GM18498 (cell line): ENCODE measurements around the gene HS6ST2.

ENCODE experiments used
- ATAC-seq: cut with Tn5 transposase; IDR thresholded peaks from one replicate; pipeline ENCODE4 v1.9.1; 2021; ENCODE audit warnings: mild to moderate bottlenecking, moderate library complexity; ENCODE audit not compliant: unreplicated experiment

Gene HS6ST2

DNA sequence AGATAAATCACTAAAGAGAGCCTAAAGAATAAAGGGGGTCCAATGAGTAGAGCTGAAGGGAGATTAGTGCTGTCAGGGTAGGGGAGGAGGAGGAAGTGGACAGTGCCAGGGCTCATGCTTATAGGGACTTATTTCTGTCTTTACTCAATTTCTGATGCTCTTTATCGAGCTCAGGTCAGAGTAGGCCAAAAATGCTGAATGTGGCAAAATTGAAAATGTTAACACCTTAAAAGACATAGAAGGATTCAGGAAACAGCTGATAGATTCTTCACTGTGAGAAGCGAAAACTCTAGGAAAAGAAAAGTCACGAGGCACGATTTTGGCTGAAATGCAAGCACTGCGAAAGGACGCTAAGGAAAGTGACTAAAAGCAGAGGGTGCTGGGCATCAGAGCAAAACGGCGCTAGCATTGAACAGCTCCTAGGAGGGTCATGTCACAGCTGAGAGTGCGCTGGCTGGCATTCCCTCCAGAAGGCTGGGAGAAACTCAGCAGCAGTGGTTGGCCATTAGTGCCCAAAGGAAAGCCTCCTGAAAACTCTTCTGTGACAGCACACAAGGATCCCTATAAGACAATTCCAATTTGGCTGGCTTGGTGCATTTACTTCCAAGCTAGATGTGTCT, 150.9 kb downstream of the HS6ST2 start:
- ATAC-seq = no peak

DNA sequence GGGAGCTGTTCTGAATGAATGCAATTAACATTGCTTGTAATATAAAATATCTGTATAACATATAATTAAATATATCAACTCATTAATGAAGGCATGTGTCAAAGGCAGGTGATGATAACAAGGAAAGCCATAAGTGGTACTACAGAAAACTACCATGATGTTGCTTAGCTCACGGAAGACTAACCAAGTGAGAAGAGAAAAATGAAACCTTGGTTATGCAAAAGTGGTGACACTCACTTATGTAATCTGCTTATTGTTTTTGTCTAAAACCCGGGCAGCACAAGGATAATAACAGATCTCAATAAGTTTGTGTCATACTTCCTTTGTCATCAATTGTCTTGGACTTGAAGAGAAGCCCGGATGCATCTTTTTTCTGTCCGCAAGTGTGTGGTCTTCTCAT, 156.4 kb downstream of the HS6ST2 start:
- no peak for ATAC-seq

DNA sequence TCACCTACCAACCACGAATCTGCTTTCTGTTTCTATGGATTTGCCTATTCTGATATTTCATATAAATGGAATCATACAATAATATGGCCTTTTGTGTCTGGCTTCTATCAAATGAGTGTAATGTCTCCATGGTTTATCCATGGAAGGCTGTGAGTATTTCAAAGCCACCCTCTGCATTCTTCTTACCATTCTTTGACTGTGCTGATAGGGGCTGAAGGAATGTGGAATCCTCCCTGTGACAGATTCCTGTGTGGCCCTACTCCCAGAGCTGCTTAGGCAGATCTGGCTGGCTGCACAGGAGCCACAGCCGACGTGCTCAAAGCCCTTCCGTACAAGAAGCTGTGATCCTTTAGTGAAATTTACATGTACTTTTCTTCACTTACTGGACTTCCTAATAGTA, 163.2 kb downstream of the HS6ST2 start:
- ATAC-seq = no peak

DNA sequence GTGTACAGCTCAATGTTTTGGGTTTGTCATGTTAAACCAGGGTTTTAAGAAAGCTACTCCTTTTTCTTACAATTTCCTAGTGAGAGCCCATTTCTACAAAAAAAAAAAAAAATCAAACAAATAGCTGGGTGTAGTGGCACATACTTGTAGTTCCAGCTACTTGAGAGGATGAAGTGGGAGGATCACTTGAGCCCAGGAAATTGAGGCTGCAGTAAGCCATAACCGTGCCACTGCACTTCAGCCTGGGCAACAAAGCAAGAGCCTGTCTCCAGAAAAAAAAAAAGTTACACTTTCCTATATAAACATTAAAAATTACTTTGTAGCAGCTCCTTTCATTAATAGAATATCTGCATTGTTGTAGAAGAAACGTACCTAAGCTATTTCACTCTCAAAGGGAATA, 166.7 kb downstream of the HS6ST2 start:
- ATAC-seq = no peak

DNA sequence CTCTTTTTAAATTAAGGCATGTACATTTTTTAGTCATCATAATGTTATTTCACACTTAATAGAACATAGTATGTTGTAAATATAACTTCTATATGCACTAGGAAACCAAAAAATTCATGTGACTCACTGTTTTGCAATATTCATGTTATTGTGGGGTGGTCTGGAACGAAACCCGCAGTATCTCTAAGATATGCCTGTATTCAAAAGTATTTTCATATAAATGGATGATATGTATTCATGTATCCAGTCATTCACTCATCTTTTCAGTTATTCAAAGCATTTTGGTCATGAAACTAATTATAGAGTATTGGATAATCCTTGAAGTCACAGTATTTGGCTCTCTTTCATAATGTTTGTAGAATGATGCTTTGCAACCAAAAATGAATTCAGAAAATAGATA, 168.1 kb downstream of the HS6ST2 start:
- no peak for ATAC-seq

DNA sequence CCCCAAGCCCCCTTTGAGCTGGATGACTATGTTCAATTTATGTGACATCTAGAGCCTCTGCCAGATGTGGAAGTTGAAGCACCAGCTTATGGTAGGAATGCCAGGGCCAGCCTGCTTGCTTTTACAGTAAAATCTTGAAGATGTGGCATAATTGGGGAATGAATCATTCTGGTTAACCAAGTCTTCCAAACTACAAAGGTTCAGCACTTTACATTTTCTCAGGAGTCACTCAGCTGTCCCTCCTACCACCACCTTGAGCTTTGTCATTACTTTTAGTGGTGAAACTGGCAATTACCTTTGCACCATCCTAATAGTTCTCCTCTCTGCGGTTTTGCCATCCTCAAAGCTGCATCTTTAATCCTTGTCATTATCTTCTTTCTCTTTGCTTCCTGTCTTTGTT, 172.2 kb downstream of the HS6ST2 start:
- ATAC-seq = no peak

DNA sequence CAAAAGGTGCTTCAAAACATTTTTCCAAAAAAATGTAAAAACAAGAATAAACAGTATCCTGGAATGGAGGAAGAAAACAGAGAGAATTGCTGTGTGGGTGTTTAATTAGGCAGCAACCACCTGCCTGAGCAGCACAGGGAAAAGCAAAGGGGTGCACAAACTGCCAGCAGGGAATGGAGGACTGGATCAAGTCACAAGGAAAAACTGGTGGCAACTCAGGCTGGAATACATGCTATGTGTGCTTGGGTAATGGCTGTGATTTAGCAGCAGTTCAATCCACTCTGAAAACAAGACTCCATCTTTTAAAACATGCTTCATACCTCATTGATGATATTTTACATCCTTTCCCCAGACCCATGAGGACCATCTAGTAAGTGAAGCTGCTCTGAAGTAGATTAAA, 179.5 kb downstream of the HS6ST2 start:
- no peak for ATAC-seq

DNA sequence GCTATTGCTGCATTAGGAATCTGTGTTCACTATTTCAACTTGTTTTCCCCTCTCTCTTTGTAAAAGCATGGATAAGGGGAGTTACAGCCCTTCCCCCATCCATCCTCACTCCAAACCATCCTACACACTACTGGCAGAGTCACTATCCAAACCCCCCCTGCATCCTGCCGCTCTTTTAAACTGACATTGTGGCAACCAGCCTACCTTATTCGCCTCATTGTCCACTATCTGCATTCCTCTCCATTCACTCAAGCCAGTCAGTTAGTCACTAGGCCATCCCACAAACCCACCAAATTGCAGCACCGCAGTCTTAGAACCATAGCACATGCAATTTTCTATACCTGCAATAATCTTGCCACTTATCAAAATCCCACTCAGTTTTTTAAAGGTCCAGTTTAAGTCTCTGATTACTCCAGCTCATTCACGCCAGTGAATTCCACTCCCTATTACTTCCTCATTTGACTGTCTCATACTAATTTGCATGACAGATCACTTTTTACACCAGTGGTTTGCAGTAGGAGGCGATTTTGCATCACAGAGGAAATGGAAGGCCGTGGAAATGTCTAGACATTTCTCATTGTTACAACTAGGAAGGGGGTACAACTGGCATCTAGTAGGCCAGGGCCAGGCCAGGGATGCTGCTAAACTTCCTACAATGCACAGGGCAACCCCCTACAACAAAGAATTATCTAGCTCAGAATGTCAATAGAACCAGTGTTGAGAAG, 181.8 kb downstream of the HS6ST2 start:
- ATAC-seq = no peak

DNA sequence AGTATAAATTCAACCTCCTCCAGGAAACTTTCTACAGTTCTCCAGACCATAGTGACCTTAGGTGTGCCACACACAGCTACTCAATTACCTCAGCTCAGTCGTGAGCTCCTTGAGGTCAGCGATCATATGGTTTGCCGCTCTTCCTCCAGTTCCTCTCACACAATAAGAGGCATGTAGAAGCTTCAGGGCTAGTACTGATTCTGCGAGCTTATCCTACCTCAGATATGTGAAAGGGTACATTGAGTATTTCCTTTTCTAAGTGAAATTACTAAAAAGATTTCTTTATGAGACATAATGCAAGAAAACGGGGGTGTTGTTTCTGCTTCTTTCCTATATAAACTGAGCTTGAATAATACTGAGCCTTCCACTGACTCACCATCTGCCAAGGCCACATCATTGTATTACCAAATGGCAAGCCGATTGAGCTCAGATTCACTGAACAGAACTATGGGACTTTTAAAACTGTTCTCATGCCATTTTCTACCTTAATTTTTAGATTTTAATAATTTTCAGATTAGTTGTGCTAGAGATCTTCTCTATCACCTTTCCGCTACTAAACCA, 183.1 kb downstream of the HS6ST2 start:
- ATAC-seq = no peak

DNA sequence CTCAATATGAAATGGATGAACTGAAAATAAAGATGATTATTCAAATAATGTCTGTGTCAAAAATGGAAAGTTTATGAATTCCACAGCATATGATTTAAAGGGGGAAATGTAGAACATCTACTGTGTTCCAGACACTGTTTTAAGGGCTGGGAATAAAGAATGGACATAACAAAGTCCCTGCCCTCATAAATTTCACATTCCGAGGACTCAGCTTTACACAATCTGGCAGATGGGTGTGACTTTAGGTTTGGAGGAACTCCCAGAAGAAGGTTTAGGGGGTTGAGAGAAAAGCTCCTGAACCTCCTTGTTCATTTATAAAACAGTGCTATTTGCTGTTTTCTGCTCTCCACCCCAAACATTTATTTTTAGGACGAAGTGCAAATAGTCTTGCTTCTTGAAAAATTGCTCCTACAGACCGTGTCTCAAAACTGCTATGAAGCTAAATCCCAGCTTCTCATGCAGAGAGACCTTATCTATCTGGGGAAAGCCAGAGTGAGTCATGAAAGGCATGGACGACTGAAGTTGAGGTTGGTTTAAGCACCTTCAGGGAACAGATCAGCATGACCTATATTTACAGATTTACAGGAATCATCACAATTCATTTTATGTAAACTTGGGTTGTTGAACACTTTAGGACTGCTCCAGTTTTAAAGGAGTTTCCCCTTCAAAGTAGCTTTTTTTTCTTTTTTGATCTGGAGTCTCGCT, 184.3 kb downstream of the HS6ST2 start:
- no peak for ATAC-seq

DNA sequence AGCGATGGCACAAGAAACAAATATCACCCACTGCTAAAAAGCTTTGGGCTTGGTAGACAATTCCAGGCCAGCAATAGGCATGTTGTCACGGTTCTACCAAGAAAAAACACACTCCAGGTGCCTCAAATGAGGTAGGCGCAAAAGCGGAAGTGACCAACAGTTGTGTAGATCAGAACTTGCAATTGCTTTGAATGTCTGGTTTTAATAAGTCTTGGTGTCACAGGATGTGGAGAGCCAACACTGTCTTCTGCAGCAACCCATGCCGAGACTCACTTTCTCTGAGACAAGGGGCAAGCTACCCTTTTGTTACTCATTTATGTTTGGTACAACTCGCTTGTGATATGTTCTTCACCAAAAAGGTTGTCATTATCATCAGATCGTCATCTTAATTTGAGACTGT, 188.8 kb downstream of the HS6ST2 start:
- no peak for ATAC-seq

DNA sequence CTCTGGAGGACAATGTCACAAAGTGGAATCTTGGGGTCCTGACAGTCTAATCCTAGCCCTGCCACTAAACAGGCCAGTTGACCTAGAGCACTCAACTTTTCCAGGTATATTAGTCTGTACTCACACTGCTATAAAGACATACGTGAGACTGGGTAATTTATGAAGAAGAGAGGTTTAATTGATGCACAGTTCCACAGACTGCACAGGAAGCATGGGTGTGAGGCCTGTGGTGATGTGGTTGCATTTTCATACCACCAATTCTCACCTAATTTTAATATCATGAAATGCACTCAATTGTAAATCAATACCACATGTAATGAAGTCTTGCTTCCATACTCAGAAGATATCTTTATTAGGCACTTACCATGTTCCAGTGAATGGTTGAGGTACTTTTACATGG, 192.0 kb downstream of the HS6ST2 start:
- no peak for ATAC-seq

DNA sequence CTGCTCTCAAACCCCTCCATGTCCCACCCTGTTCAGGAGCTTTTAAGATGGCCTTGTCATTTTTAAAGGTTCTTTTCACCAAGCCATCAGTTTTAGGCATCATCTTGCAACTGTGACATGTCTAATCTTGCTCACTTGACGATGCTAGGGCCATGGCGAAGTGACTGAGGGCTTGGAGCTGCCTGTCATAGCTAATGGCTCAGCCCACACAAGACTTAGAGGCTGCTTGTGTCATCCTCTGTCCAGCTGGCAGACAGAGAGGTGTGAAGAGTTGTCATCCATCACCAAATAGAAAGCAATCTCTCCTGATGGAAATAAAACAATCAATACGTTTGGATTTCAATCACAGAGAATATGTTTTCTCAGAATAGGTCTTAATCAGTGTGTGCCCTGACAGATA, 194.9 kb downstream of the HS6ST2 start:
- ATAC-seq = no peak

DNA sequence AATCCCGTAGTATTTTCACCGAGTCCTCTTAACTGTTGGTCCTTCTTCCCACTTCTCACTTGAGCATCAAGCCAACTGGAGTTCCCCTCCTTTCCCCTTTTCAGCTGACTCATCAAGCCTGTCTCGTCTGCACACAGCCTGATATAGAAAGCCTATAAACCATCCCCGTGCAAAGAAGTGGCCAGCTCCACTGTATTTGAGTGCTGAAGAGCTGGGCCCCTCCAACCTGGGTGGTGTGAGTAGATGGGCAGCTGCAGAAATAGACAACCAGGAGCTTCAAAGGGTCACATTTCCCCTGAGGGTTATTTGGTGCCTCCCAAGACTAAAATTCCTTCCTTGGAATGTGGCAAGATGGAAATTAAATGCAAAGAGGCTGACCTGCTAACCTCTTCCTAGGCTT, 199.7 kb downstream of the HS6ST2 start:
- ATAC-seq = no peak

DNA sequence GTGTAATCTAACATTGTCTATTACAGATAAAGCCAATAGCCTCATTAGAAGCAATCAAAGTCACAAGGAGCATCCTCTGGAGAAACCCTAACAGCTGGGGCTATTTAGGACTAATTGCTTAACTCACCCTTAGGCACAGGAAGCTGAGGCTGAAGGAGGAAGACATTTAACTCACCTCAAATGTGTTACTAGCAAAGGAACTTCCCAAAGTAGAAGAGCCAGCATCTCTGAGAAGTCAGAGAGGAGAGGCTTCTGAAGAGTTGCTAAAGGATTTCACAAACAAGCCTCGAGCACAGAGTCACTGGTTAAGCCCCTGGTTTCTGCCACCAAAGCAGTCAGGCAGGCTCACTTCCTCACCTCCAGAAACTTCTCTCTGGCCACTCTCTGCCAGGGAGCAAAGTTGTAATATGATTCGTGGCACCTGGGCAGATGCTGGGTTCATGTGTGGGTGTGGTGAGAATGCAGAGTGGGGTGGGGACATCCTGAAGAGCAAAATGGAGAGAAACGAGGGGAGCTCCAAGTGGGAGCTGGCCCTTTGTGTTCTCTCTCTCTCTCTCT, 201.3 kb downstream of the HS6ST2 start:
- ATAC-seq = no peak

DNA sequence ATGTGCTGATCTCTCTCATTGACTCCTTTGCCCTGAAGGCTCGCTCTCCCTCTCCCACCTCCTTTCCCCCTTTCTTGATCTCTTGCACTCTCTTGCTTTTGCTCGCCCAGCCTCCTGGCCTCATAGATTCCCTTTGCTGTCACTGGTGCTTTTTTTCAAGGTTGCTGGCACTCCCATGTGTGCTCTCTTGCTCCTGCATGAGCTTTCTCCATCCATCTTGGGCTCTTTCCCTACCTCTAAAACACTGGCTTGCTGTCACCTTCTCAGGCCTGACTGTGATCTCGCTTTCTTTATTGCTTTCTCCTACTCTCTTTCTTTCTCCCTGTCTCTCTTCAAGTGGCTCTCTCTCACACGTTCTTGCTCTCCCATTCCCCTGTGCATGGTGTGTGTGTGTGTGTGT, 202.0 kb downstream of the HS6ST2 start:
- no peak for ATAC-seq

DNA sequence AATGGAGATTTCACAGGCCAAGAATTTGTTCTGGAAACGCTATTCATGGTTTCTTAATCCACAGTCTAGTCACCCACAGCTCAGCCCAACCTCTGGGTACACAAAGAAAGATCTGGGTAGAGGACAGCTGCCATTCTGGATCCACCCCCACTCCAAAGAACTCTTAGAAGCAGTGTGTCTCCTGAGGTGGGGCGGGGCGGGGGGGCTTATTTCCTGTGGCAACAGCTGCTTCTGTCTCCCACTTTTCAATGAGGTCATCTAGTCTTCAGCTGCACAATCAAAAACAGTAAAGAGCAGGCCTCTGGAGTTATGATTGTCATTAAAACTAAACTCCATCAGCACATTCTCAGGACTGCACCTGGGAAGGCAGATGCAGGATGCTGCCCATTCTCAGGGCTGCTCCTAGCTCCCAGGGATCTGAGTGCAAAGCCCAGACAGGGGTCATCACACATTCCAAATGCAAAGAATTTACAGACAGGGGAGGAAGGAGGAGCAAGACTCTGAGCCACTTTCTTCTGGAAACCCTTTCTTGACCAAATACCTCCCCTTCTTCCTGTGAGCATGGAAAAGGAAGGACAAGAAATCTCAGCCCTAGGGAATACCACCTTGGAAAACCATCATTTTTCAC, 207.3 kb downstream of the HS6ST2 start:
- ATAC-seq = no peak

DNA sequence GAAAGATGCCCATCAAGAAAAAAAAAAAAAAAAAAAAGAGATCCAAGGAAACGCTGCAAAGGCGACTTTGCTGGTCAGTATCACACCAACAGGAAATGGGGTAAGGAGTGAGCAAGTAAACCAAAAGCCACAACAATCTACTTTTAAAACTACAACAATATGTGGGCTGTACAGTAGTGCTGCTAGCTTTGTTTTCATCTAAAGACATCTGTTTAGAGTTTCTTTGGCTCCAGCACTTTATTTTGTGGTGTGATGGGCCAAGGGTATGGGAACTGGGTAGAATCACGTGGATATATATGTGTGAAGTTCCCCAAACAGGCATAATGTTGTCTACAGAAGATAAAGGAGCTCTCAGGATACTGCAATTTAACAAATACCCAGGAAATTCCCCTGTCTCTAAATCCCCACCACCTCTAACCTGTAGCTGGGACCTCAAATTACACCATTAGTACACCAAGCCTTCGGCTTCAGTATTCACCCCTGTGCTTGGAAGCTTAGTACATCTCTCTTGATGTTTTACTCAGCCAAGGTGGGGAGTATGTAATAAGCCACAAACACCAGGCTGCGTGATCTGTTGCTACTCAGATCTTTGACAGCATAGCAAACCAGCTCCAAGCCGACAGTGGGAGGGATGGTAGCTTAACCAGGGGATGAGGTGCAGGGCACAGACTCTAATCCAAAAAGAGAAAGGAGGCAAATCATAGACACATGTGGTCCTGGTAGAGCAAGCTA, 207.9 kb downstream of the HS6ST2 start:
- no peak for ATAC-seq

DNA sequence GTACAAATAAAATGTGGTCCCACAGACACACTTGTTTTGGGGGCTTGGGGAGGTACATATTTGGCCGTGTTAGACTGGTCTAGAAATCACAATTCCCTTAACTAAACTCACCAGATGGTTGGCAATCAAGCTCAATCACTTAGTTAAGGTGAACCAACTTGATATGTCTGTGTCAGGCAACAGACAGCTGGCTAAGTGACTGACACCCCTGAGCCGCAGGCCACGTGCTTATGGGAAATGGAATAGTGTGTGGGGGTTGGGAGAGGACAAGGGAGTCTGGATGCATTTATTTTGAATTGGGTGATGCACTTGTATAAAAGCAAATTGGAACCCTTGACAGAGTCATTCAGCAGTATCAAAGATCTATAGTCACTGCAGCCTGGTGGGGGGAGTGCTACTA, 209.0 kb downstream of the HS6ST2 start:
- ATAC-seq = no peak

DNA sequence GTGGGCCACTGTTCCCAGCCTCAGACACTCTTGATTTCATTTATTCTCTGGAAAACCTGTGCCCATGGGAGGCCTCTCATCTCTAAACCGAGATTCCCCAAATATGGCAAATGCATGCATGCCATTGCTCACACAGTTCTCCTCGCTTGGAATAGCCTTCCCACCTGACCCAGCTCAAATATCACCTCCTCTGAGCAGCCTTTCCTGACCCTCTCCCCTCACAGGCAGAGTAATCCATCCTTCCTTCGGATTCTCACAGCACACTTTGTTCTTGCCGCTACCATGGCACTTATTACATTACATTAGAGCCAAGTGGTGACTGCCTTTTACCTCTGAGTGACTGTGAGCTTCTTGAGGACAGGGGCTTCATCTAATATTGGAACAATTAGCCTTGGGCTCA, 209.5 kb downstream of the HS6ST2 start:
- no peak for ATAC-seq

DNA sequence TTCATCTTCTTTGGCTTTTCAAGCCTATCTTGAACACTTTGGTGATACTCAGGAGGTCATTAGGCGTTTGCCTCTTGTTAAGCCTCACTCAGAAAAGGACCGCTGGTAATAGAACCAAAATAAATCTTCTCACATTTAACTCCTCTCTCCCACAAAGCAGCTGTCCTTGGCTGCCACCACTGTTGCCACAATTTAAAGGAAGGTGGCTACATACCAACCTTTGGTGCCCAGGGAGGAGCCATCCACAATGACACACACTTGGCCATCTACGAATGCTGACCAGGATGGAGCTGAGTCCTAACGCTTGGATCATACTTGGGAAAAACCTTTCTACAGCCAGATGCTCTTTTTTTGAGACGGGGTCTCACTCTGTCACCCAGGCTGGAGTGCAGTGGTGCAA, 210.2 kb downstream of the HS6ST2 start:
- ATAC-seq = no peak
